Measurements from ENCODE around the gene STS. TPM values are rescaled to one million over a fixed set of nuclear protein-coding genes. Genes with fewer than 3 reads are reported as not detected.

STS gene
- total and polyA plus RNA-seq, 10 of the 15 experiments (the other 5 are each of a cell fraction or from before 2014, with no cell fraction given) = 1.6 to 19.4 (median 4.7) TPM

DNA sequence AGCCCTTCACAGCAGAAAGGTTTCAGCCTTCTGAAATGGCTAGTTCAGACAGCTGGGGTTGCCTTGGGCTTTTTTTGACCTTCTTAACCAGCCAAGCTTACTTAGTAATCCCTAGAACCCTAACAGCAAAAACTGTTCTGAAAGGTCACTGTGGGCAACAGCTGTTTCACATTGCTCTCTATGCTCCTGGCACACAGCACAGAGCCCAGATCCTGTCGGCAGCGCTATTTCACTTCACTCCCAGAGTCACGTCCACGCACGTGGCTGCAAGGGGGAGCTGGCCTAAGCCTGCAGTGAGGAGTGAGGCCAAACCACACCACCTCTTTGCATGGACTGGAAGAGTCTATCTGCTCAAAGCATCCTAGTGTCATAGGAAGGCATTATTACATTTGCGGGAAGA lies 32.0 kb upstream of the STS start:
- RAD21 ChIA-PET (ENCODE audit: unreplicated experiment) = interaction anchor here (0.9 to 10.2 kb wide), 12 partner anchors 10 to 376 kb away, joined by 3 to 127 read pairs (median 5); partner anchors contain the start of genes PUDP and STS
- POLR2A ChIA-PET = interaction anchor here (0.6 to 10.2 kb wide), 7 partner anchors 18 to 32 kb away, joined by 3 to 117 read pairs (median 4); partner anchors contain the start of genes PUDP and STS
- FAIRE-seq = peak; percentile 83
- Histone ChIP-seq H3K27ac (ENCODE audit: control insufficient read depth, insufficient read depth) (peak overlapping the region; percentile 76), H3K9me3 (replicated peaks; ENCODE audit: control insufficient read depth, insufficient read depth, low read length) (peaks cover 2% of the 10 kb centered on the region; the same call in 2 of the 3 replicates), H4K20me1 (ENCODE audit: control insufficient read depth, insufficient read depth) (no peaks in the 10 kb centered on the region), H2AFZ (ENCODE audit: control insufficient read depth, low read depth, low read length) (no peak overlapping the region), H3K79me2 (ENCODE audit: control insufficient read depth, insufficient read depth, low read length) (peaks cover 33% of the 10 kb centered on the region), H3K4me1 (ENCODE audit: control insufficient read depth, insufficient read depth, low read length) (peaks cover 77% of the 10 kb centered on the region), H3K36me3 (ENCODE audit: control insufficient read depth in 2 of 2, insufficient read depth in 2 of 2, low read length in 1 of 2) (peaks cover 0 to 4% of the 10 kb centered on the region in 2 experiments; a peak in 2 of 4 replicates), H3K27me3 (replicated peaks in 1 of 2; ENCODE audit: control insufficient read depth in 2 of 2, insufficient read depth in 2 of 2, low read length in 1 of 2) (no peaks in the 10 kb centered on the region), H3K9ac (ENCODE audit: control insufficient read depth, insufficient read depth, low read length) (peak overlapping the region; percentile 46), H3K4me2 (ENCODE audit: control insufficient read depth, insufficient read depth) (peak overlapping the region; percentile 36), H3K4me3 (no peak overlapping the region)
- WGBS (ENCODE audit: insufficient coverage, insufficient replicate concordance, low lambda C conversion rate, missing lambda C conversion rate) = 6% methylated on average over 6 of the region's 6 CpGs
- in situ Hi-C loops (cut with MboI) (no loop called here), intact Hi-C loops (cut with micrococcal nuclease; ENCODE audit: unreplicated experiment) (loop anchor here (1.0 to 2.0 kb wide), 2 partner anchors 17 to 56 kb away; no protein-coding TSS in a partner anchor)
- SMC1A ChIA-PET (ENCODE audit: uncharacterized antibody, unreplicated experiment) = interaction anchor here (0.7 to 3.6 kb wide), 17 partner anchors 9 to 376 kb away, joined by 3 to 39 read pairs (median 6); partner anchors contain the start of gene PUDP
- DNase-seq (ENCODE audit: low read depth, low spot score) = peak; percentile 87
- ATAC-seq = peak; percentile 77
- no TSS peak for BruUV-seq (replicated peaks)
- CTCF ChIA-PET = interaction anchor here (0.8 to 3.0 kb wide), 9 partner anchors 8 to 64 kb away, joined by 3 to 14 read pairs (median 4); no protein-coding TSS in a partner anchor
- TF ChIP-seq NR2F1 (conservative IDR thresholded peaks at IDR 0.05) = peak; percentile 99
- no peak for TF ChIP-seq WRNIP1 (IDR thresholded peaks at IDR 0.05; ENCODE audit: borderline replicate concordance, low read depth, low read length)
- TF ChIP-seq SMARCA5 (IDR thresholded peaks at IDR 0.05) = no peak
- no peak for TF ChIP-seq KAT2A (conservative IDR thresholded peaks at IDR 0.05; ENCODE audit: control insufficient read depth, low read depth, low read length)
- no peak for TF ChIP-seq NFXL1 (IDR thresholded peaks at IDR 0.05; ENCODE audit: borderline replicate concordance)
- no peak for TF ChIP-seq E2F8 (IDR thresholded peaks at IDR 0.05; ENCODE audit: low read depth, partially characterized antibody)
- TF ChIP-seq SUZ12 (IDR thresholded peaks at IDR 0.05; ENCODE audit: unreplicated experiment) = no peak
- TF ChIP-seq EED (IDR thresholded peaks at IDR 0.05; ENCODE audit: low read depth) = peak; percentile 94
- TF ChIP-seq ZBTB11 (CRISPR knock-in tag; IDR thresholded peaks at IDR 0.05) = no peak
- no peak for TF ChIP-seq ZNF622 (IDR thresholded peaks at IDR 0.05)
- TF ChIP-seq NR2C1 (IDR thresholded peaks at IDR 0.05) = peak; percentile 60
- no peak for TF ChIP-seq HCFC1 (IDR thresholded peaks at IDR 0.05; ENCODE audit: low read length)
- TF ChIP-seq CREB1 (IDR thresholded peaks at IDR 0.05; ENCODE audit: low read depth) = no peak
- TF ChIP-seq, protein P1, sequence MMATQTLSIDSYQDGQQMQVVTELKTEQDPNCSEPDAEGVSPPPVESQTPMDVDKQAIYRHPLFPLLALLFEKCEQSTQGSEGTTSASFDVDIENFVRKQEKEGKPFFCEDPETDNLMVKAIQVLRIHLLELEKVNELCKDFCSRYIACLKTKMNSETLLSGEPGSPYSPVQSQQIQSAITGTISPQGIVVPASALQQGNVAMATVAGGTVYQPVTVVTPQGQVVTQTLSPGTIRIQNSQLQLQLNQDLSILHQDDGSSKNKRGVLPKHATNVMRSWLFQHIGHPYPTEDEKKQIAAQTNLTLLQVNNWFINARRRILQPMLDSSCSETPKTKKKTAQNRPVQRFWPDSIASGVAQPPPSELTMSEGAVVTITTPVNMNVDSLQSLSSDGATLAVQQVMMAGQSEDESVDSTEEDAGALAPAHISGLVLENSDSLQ (IDR thresholded peaks at IDR 0.05) = no peak
- no peak for TF ChIP-seq NKRF (conservative IDR thresholded peaks at IDR 0.05)
- no peak for TF ChIP-seq YBX1 (IDR thresholded peaks at IDR 0.05)

Measured in GM12878 (cell line).